Stimulated activated CD4-positive, alpha-beta T cell treated with anti-CD3 and anti-CD28 coated beads, TNF-alpha, amount 100 ng/mL, for 48 hours (primary cell): ENCODE data around the gene ZAP70.
"Not testable (repeated sequence)": the region's sequence is repeated elsewhere in the genome, so short reads cannot be mapped to it uniquely, and the experiment has no call there.

Experiments used
- DNase-seq, 3 donors: peaks; one replicate each; pipeline ENCODE4 v3.0.0-alpha.2; 2020; ENCODE audit warnings: low read depth in 3 of 3

The ZAP70 gene

GRCh38 chr2:97713296-97714083 is at the start of gene ZAP70:
ZAP70 (plus strand) TSS chr2:97713576; CDS start chr2:97724037, 10,461 bp downstream.
- DNase-seq = peak in 2 of 3 donors; percentile 48 to 55

GRCh38 chr2:97663626-97663961 is 49.8 kb upstream of the ZAP70 start:
- DNase-seq = no peak

GRCh38 chr2:97663962-97664635 is 49.3 kb upstream of the ZAP70 start, which contains the start of gene ACTR1B:
ACTR1B (minus strand) TSS chr2:97664044; CDS start chr2:97663890, 154 bp downstream.
- peak; percentile 95 to 97 (median 97) for DNase-seq

GRCh38 chr2:97664636-97664970 is 48.8 kb upstream of the ZAP70 start:
- no peak for DNase-seq

GRCh38 chr2:97669448-97669847 is 43.9 kb upstream of the ZAP70 start, which contains the start of gene C2orf92:
C2orf92 (plus strand) TSS chr2:97669713; CDS start chr2:97669789, 76 bp downstream.
- no peak for DNase-seq

GRCh38 chr2:97670471-97670870 is 42.9 kb upstream of the ZAP70 start:
- no peak for DNase-seq

- DNase-seq = no peak
Measured at GRCh38 chr2:97671526-97671925, 41.9 kb upstream of the ZAP70 start.

GRCh38 chr2:97672606-97673140 is 40.7 kb upstream of the ZAP70 start:
- DNase-seq = not testable (repeated sequence)

GRCh38 chr2:97673182-97673914 is 40.0 kb upstream of the ZAP70 start:
- peak in 1 of 3 donors; percentile 15 for DNase-seq

- peak in 2 of 3 donors; percentile 28 to 44 for DNase-seq
Measured at GRCh38 chr2:97673915-97674283, 39.5 kb upstream of the ZAP70 start.

GRCh38 chr2:97675430-97676113 is 37.8 kb upstream of the ZAP70 start:
- no peak for DNase-seq

- no peak for DNase-seq
Measured at GRCh38 chr2:97676620-97677019, 36.8 kb upstream of the ZAP70 start.

GRCh38 chr2:97677480-97677879 is 35.9 kb upstream of the ZAP70 start:
- no peak for DNase-seq

- DNase-seq = no peak
Measured at GRCh38 chr2:97678298-97678697, 35.1 kb upstream of the ZAP70 start.

GRCh38 chr2:97687235-97687634 is 26.1 kb upstream of the ZAP70 start:
- not testable (repeated sequence) for DNase-seq

- no peak for DNase-seq
Measured at GRCh38 chr2:97688062-97688827, 25.1 kb upstream of the ZAP70 start.

GRCh38 chr2:97691166-97691565 is 22.2 kb upstream of the ZAP70 start:
- no peak for DNase-seq

GRCh38 chr2:97693476-97693875 is 19.9 kb upstream of the ZAP70 start:
- DNase-seq = no peak

GRCh38 chr2:97695744-97696143 is 17.6 kb upstream of the ZAP70 start:
- no peak for DNase-seq

GRCh38 chr2:97697252-97698235 is 15.8 kb upstream of the ZAP70 start:
- DNase-seq = peak; percentile 83 to 95 (median 89)
